ENCODE measurements around the gene LRRC27.

GRCh38 chr10:132376394-132376851, 44.4 kb downstream of the LRRC27 start:
- TF ChIP-seq CTCF (IDR thresholded peaks at IDR 0.05) (no peak), POLR2A (IDR thresholded peaks at IDR 0.05) (no peak)
